Measurements from ENCODE around the gene SLC12A9.

Gene SLC12A9

GRCh38 chr7:100885440-100886141, 33.1 kb downstream of the SLC12A9 start:
- no peak for DNase-seq

- DNase-seq = no peak
These were observed 33.8 kb downstream of the SLC12A9 start for GRCh38 chr7:100886142-100886935.

- DNase-seq = no peak
These were observed 34.5 kb downstream of the SLC12A9 start for GRCh38 chr7:100886936-100887515.

GRCh38 chr7:100887516-100888290, 35.2 kb downstream of the SLC12A9 start:
- no peak for DNase-seq

GRCh38 chr7:100888291-100888987, 35.9 kb downstream of the SLC12A9 start:
- no peak for DNase-seq

- peak; percentile 46 for DNase-seq
These were observed 36.7 kb downstream of the SLC12A9 start, which contains the start of gene UFSP1 for GRCh38 chr7:100888988-100889750. UFSP1 (minus strand) TSS chr7:100889715; CDS start chr7:100889271, 444 bp downstream.

- no peak for DNase-seq
These were observed 38.4 kb downstream of the SLC12A9 start for GRCh38 chr7:100890653-100891567.

GRCh38 chr7:100891568-100892247, 39.2 kb downstream of the SLC12A9 start:
- DNase-seq = peak; percentile 17

- DNase-seq = no peak
These were observed 40.1 kb downstream of the SLC12A9 start for GRCh38 chr7:100892364-100893317.

- DNase-seq = no peak
These were observed 40.9 kb downstream of the SLC12A9 start for GRCh38 chr7:100893318-100893895.

- DNase-seq = no peak
These were observed 41.6 kb downstream of the SLC12A9 start for GRCh38 chr7:100893910-100894721.

GRCh38 chr7:100894860-100895700, 42.6 kb downstream of the SLC12A9 start:
- DNase-seq = peak; percentile 12

- DNase-seq = no peak
These were observed 43.1 kb downstream of the SLC12A9 start, which contains the start of gene ACHE for GRCh38 chr7:100895701-100895955. ACHE (minus strand) TSS chr7:100895888; CDS start chr7:100894232, 1,656 bp downstream.

GRCh38 chr7:100895956-100896731, 43.6 kb downstream of the SLC12A9 start:
- peak; percentile 9 for DNase-seq

- DNase-seq = no peak
These were observed 44.5 kb downstream of the SLC12A9 start for GRCh38 chr7:100896732-100897608.
